Right lobe of liver (tissue), 6 donors: ENCODE measurements around the gene PLD5. TPM values are rescaled to one million over a fixed set of nuclear protein-coding genes. Genes with fewer than 3 reads are reported as not detected.
"Not testable (repeated sequence)": the region's sequence is repeated elsewhere in the genome, so short reads cannot be mapped to it uniquely, and the experiment has no call there.

Source experiments
- ATAC-seq, 4 donors: fragments of 200-7000 bp; cut with Tn5 transposase; one replicate each; pipeline ENCODE4 v1.9.1; 2020; ENCODE audit warnings: mild to moderate bottlenecking in 4 of 4, moderate library complexity in 4 of 4
- DNase-seq, 3 donors: peaks; one replicate each; pipeline ENCODE4 v3.0.0-alpha.2; 2020
- H3K27ac ChIP-seq, 3 donors: fragments of 200-600 bp; one replicate each; pipeline ENCODE4 v1.8.0; 2022
- H3K27me3 ChIP-seq, 2 donors: fragments of 200-600 bp; one replicate each; pipeline ENCODE4 v1.8.0; 2022
- H3K36me3 ChIP-seq, 4 donors: fragments of 200-600 bp; sonication (generic) in 1 of 4; one replicate each; pipeline versions ENCODE4 v1.5.1 to v1.8.0; 2017 to 2022; ENCODE audit warnings: control low read depth in 1 of 4
- H3K4me1 ChIP-seq, 4 donors: fragments of 200-600 bp; sonication (generic) in 1 of 4; one replicate each; pipeline versions ENCODE4 v1.5.1 to v1.8.0; 2017 to 2022; ENCODE audit warnings: control low read depth in 1 of 4
- H3K4me3 ChIP-seq, 3 donors: fragments of 200-600 bp; one replicate each; pipeline ENCODE4 v1.8.0; 2022
- H3K9me3 ChIP-seq, 4 donors: fragments of 200-600 bp; sonication (generic) in 1 of 4; one replicate each; pipeline versions ENCODE4 v1.5.1 to v1.8.0; 2017 to 2022; ENCODE audit warnings: control low read depth in 1 of 4
- POLR2A ChIP-seq: fragments of 450-650 bp; IDR thresholded peaks from one replicate; pipeline ENCODE4 v1.6.1; 2017; ENCODE audit warnings: antibody characterized with exemption, mild to moderate bottlenecking
- WGBS: methylation state at CpG from one replicate; pipeline ENCODE4 v1.1.6; 2018; ENCODE audit warnings: low coverage, low lambda C conversion rate; ENCODE audit not compliant: insufficient coverage; ENCODE audit errors: missing lambda C conversion rate; 5-methylcytosine and 5-hydroxymethylcytosine counted together
- intact Hi-C, 2 donors: fragments of 100-400 bp; cut with DNase I; formaldehyde crosslinking; loops; one replicate each; pipeline versions ENCODE4 v1.11.2 to v1.14.1; 2022
- total RNA-seq, 6 experiments: library from RNA; depleted of rRNA in 2 of 6; stranded (reverse); fragments of >200 nt in 2 of 6; fragmentation: NEBNext Ultra II Directional in 3 of 6; extraction: Animal tissue kit (Norgen Biotek cat#: 25700) in 3 of 6; gene quantifications; one replicate each; pipeline versions ENCODE4 v1.1.0 to v1.2.4, GENCODE V29; 2016 to 2023
- TF ChIP-seq, protein P1 (sequence below), 4 donors: fragments of 200-600 bp in 3 of 4; fragments of 450-650 bp in 1 of 4; IDR thresholded peaks; one replicate each; pipeline versions ENCODE4 v1.5.1 to v1.8.0; 2016 to 2022; ENCODE audit warnings: antibody characterized with exemption in 4 of 4, mild to moderate bottlenecking in 2 of 4
- donor health status: DM: no; HTN: yes; CAD: no.
- donor health status: DM: no; HTN: no; CAD: no.
- donor health status: DM: no; HTN: no; CAD: no.
- donor health status: DM: no; HTN: yes; CAD: no.
- donor health status: DM: no; HTN: yes; CAD: no.

Gene PLD5
- total RNA-seq, 6 experiments from 2014 or later: 0.07 to 0.26 (median 0.15) TPM; not detected in 3

DNA sequence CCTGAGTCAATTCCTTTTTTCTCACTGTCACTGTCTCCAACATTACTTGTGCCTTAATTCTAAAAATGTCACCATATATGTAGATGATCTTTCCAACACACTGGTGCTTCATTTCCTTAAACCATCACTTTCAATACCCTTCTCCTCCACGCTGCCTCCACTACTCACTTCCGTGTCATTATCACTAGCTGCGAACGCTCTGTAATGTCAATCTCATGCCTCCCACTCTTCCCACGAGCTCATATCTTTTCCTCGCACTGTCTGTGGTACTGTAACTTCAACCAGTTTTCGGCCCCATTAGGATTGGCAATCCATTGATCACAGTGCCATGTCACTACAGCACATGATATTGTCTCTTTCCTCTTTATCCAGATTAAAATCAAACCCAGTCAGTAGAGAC, 61.6 kb downstream of the PLD5 start:
- WGBS: 68% methylated on average over 7 of the region's 7 CpGs
- Histone ChIP-seq H3K4me3 (no peak overlapping the region), H3K36me3 (no peaks in the 10 kb centered on the region), H3K9me3 (no peaks in the 10 kb centered on the region), H3K4me1 (no peaks in the 10 kb centered on the region), H3K27ac (no peak overlapping the region), H3K27me3 (no peaks in the 10 kb centered on the region)
- TF ChIP-seq, protein P1, sequence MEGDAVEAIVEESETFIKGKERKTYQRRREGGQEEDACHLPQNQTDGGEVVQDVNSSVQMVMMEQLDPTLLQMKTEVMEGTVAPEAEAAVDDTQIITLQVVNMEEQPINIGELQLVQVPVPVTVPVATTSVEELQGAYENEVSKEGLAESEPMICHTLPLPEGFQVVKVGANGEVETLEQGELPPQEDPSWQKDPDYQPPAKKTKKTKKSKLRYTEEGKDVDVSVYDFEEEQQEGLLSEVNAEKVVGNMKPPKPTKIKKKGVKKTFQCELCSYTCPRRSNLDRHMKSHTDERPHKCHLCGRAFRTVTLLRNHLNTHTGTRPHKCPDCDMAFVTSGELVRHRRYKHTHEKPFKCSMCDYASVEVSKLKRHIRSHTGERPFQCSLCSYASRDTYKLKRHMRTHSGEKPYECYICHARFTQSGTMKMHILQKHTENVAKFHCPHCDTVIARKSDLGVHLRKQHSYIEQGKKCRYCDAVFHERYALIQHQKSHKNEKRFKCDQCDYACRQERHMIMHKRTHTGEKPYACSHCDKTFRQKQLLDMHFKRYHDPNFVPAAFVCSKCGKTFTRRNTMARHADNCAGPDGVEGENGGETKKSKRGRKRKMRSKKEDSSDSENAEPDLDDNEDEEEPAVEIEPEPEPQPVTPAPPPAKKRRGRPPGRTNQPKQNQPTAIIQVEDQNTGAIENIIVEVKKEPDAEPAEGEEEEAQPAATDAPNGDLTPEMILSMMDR (IDR thresholded peaks at IDR 0.05): no peak
- TF ChIP-seq POLR2A: no peak
- DNase-seq: no peak
- intact Hi-C loops: no loop called here
- no peak for ATAC-seq

DNA sequence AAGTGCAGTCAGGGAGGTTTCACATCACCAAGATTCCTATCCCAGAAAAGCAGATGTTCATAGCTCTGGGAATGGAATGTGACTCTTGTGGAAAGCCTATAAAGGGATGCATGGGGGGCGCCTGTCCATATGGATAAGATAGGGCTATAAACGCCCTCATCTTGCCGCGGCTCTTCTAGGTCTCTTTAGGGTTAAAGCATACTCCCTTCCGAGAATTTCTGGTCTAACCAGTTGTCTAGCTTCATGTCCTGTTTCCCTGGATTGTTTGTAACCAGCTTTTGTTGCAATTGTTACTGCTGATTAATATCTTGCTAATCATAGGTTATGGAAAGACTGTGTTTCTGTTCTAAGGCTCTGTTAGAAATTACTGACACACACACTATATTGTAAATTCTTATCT, 64.8 kb downstream of the PLD5 start:
- H3K27ac ChIP-seq, H3K27me3 ChIP-seq, H3K9me3 ChIP-seq, intact Hi-C loops, H3K36me3 ChIP-seq, ATAC-seq, H3K4me3 ChIP-seq, DNase-seq, H3K4me1 ChIP-seq: not testable (repeated sequence)
- WGBS: 68% methylated on average over 3 of the region's 5 CpGs

DNA sequence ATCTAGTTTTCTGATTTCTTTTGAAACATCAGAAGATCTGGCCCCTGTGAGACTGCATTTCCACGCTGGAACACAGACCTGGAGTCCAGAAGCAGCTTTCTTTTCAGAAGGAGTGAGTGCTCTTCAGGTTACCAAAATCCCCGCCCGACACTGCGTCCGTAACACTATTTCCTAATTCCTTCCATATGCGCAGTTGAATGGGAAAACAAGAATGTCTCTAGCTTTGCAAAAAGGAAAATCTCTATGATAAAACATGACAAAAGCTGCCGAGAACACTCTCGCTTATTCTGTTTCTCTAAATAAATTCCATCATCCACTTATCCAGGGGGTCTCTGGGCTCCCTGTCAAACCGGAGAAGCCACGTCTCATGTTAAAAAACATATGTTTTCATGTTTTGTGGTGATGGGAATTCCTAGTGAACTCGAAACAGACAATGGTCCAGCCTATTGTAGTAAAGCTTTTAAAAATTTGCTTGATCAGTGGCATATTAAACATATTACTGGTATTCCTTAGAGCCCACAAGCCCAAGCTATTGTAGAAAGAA, 67.7 kb downstream of the PLD5 start:
- Histone ChIP-seq H3K4me1 (no peaks in the 10 kb centered on the region), H3K9me3 (no peaks in the 10 kb centered on the region), H3K4me3 (no peak overlapping the region), H3K27ac (no peak overlapping the region), H3K27me3 (no peaks in the 10 kb centered on the region), H3K36me3 (no peaks in the 10 kb centered on the region)
- no peak for ATAC-seq
- 50% methylated on average over 11 of the region's 11 CpGs for WGBS
- intact Hi-C loops: no loop called here
- TF ChIP-seq POLR2A: no peak
- TF ChIP-seq, protein P1 (IDR thresholded peaks at IDR 0.05): no peak
- DNase-seq: no peak

DNA sequence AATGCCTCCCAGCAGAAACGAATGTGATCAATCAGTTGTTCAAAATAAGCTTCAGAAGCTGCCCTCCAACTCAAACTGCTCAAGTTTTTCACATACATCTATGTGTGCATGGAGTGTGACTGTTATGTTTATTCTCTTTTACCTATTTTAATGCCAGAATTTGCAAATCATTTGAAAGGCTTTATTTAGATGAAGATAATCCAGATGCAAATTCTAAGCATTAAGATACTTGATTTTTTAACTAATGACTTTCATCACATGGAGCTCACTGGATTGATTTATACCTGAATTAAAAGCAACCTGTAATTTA, 69.5 kb downstream of the PLD5 start:
- intact Hi-C loops: no loop called here
- Histone ChIP-seq H3K4me1 (no peaks in the 10 kb centered on the region), H3K27me3 (no peaks in the 10 kb centered on the region), H3K36me3 (no peaks in the 10 kb centered on the region), H3K4me3 (no peak overlapping the region), H3K9me3 (no peaks in the 10 kb centered on the region), H3K27ac (no peak overlapping the region)
- DNase-seq (no peak), ATAC-seq (no peak)
- 0% methylated on average over 1 of the region's 1 CpG for WGBS
- no peak for TF ChIP-seq POLR2A
- TF ChIP-seq, protein P1 (IDR thresholded peaks at IDR 0.05): no peak

DNA sequence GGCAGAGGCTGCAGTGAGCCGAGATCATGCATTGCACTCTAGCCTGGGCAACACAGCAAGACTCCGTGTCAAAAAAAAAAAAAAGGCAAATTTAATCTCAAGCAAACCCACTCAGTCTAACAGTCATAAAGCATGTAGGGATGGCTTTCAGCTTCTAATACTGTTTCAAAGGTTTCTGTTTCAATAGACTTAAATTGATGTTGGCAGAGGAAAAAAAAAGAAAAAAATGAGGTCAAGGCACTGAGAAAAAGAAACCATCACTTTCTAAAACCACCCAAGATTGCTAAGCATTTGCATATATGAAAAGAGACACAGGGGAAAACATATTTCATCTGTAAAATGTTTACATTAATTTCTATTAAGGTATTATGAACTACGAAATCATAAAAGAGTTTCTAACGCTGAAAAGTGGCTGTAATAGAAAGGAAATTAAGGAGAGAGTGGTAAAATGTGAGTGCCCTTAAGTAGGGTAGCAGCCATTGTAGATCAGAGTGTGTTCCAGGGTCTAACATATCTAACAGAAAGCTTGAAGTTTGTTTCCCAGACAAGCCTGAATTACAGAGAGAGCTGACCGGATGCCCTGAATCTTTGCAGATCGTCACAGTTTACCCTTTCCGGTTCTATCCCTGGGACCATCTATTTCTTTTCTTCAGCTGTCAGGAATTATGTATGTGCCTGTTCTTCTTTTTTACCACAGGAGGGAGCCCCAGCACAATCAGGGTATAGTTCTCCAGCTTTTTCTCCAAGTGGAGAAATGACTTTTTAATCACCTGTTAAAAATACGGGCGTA, 70.0 kb downstream of the PLD5 start:
- Histone ChIP-seq H3K9me3 (no peaks in the 10 kb centered on the region), H3K27me3 (no peaks in the 10 kb centered on the region), H3K4me1 (no peaks in the 10 kb centered on the region), H3K27ac (no peak overlapping the region), H3K4me3 (no peak overlapping the region), H3K36me3 (no peaks in the 10 kb centered on the region)
- no peak for DNase-seq
- intact Hi-C loops: no loop called here
- WGBS: 13% methylated on average over 9 of the region's 9 CpGs
- TF ChIP-seq, protein P1 (IDR thresholded peaks at IDR 0.05): peak; percentile 41 to 70 (median 63)
- TF ChIP-seq POLR2A: no peak
- ATAC-seq: peak; percentile 62 to 72 (median 66)
